Glomerular visceral epithelial cell (primary cell): ENCODE measurements around the gene CHRM4.
"Not testable (repeated sequence)": the region's sequence is repeated elsewhere in the genome, so short reads cannot be mapped to it uniquely, and the experiment has no call there.

Source experiments
- DNase-seq: peaks from one replicate; pipeline ENCODE4 v3.0.0-alpha.2; 2016; ENCODE audit errors: extremely low spot score

Gene CHRM4

DNA sequence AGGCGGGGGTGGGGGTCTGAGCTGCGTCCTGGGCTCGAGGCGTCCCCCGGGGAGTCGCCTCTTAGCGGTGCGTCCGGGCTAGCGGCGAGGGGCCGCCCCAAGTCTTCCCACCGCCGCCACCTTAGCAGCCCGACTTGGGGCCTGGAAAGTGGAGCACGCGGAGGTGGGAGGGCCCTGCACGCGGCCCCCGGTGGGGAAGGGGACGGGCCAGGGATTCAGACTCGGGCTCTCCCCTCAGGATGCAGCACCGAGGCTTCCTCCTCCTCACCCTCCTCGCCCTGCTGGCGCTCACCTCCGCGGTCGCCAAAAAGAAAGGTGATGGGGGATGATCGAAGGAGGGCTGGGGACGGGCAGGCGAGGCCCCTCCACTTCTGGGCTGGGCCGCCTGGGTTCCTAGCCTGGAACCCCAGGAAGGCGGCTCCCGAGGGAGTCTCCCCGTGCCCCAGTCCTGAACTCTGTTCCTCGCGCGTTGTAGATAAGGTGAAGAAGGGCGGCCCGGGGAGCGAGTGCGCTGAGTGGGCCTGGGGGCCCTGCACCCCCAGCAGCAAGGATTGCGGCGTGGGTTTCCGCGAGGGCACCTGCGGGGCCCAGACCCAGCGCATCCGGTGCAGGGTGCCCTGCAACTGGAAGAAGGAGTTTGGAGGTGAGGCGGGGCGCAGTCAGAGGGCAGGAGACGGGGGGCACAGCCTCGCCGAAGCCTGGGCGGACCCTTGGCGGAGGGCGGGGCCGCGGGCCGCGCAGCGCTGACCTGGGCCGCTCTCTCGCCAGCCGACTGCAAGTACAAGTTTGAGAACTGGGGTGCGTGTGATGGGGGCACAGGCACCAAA lies 9.5 kb downstream of the CHRM4 start:
- DNase-seq, result no peak

DNA sequence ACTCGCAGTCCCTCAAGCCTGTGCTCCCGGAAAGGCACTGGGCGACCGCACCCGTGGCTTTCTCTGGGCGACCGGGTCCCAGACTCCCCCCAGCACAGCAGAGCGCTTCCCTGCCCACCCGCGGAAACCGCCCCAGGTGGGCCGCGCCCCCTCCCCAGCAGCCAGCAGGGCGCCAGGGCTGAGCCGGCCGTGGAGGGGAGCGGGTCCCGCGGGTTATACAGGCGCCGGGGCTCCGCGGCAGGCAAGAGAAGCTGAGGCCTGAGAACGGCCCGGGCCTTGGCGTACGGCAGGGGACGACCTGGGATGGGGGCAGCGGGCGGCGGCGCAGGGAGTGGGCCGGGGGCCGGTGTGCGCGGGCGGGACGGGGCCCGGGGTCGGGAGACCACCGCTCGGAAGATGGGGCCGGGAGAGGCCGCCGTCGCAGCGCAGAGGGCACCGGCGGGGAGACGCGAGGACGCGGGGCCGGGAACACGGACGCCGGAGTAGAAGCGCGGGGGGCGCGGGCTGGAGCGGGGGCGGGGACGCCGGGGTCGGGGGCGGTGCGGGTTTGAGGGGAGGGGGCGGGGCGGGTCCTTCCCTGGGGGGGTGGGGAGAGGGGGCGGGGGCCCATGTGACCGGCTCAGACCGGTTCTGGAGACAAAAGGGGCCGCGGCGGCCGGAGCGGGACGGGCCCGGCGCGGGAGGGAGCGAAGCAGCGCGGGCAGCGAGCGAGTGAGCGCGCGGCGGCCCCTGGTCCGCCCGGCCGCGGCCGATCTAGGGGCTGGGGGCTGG lies 10.3 kb downstream of the CHRM4 start, which contains the start of gene MDK:
Gene MDK (plus strand): TSS at position 622 of the 771 bp plus-strand sequence. CDS start 389 bp downstream, outside the sequence.
- no peak for DNase-seq

DNA sequence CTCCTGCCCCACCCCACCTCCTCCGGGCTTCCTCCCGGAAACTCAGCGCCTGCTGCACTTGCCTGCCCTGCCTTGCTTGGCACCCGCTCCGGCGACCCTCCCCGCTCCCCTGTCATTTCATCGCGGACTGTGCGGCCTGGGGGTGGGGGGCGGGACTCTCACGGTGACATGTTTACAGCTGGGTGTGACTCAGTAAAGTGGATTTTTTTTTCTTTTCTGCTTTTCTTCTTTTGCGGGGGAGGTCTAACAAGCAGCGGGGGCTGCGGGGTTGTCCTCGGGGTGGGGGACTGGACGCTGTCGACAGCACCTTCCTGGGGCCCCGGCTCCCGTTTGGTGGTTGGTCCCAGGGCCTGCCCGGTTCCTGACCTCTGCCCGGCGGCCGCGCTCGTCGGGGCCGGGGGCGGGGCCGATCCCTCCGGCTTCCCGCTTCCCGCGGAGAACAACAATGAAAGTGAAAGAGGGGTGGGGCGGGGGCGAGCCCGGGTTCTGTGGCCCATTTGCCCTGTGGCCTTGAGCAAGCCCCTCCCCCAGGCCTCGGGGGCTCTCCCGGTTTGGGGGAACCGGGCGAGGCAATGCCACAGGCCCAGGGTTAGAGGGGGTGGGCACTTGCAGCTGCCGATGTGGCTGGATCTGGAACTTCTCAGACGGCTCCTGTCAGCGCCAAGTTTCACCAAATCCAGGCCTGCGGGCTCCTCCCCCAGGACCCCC lies 11.1 kb downstream of the CHRM4 start:
- no peak for DNase-seq

DNA sequence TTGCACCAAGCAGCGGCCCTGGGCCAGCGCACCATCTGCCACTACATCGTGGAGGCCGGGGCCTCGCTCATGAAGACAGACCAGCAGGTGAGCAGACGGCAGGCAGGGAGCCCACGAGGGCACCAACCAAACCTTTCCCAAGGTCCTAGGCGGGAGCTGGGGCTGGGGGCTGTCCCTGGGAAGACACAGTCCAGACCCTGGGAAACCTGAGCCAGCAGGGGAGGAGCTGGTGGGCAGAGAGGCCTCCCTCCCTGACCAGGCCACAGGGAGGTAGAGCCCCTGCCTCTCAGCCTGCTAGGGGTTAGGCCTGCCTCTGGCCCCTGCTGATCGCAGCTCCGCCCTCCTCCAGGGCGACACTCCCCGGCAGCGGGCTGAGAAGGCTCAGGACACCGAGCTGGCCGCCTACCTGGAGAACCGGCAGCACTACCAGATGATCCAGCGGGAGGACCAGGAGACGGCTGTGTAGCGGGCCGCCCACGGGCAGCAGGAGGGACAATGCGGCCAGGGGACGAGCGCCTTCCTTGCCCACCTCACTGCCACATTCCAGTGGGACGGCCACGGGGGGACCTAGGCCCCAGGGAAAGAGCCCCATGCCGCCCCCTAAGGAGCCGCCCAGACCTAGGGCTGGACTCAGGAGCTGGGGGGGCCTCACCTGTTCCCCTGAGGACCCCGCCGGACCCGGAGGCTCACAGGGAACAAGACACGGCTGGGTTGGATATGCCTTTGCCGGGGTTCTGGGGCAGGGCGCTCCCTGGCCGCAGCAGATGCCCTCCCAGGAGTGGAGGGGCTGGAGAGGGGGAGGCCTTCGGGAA lies 11.9 kb downstream of the CHRM4 start:
- not testable (repeated sequence) for DNase-seq

DNA sequence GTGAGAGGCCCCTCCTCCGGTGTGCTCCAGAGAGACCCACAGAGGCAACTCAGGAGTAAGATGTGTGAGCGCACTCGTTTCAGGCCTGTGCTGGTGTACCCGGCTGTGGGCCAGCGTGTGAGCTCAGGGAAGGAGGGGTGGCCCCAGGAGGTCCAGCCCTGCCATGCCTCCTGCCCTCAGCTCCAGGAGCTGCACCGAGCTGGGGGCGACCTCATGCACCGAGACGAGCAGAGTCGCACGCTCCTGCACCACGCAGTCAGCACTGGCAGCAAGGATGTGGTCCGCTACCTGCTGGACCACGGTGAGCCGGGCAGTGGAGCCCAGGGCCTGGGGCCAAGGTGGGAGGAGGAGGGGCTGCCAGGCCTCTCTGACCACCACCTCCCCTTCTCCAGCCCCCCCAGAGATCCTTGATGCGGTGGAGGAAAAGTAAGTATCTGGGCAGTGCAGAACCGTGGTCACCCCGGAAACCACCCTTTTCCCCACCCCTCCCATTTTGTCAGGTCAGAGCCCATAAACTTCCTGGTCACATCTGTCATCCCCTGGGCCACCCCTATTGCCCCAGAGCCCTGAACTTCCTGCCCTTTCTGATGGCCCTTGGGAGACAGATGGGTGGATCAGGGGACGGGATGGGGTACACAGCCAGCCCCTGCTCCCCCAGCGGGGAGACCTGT lies 12.6 kb downstream of the CHRM4 start:
- DNase-seq, result peak; percentile 22

DNA sequence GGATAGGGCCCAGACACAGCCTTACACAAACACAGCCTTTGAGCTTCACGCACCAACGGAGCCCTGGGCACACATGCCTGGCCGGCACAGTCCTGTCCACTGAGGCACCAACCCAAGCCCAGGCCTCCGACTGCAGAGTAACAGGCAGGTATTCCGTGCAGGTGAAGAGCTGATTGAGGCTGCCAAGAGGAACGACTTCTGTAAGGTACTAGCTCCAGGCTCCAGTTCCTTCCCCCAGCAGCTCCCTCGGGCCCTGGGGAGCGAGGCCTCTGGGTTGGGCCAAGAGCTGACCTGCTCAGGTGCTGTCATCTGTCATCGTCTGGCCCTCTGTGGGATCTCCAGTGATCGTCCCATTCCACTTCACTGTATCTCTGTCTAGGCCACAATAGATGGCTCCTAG lies 13.3 kb downstream of the CHRM4 start:
- DNase-seq, result no peak

DNA sequence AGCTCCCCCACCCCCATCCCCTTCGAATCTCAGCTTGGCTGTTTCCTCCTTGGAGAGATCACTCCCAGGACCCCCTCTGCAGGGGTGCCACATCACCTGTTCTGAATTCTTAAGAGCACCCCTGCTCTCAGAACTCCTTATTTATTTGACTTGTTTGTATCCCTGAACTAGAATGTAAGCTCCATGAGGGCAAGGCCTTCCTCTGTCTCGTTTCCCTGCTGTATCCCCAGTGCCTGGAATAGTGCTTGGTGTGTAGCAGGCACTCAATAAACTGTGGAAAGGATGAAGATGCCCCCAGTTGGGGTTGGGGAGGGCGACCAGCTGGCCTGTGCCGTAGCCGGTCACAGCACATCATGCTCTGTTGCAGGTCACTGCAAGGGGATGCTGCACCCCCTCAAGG lies 13.7 kb downstream of the CHRM4 start:
- DNase-seq, result no peak

DNA sequence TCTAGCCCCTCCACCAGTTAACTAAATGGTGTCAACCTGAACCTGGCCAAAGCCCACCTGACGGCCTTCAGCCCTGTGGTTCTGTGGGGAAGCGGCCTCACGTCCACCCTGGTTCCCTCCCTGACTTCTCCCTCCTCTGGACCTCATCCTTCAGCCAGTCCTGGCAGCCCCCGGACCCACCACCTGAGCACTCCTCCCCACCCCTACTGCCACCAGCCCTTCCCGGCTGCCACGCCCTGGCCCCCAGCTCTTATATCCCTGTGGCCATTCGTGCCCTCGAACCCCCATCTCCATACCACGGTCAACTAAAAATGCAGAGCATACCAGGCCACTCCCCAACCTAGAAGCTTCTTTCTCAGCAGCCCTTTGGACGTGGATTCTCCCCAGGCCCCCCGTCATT lies 14.3 kb downstream of the CHRM4 start:
- DNase-seq, result no peak

DNA sequence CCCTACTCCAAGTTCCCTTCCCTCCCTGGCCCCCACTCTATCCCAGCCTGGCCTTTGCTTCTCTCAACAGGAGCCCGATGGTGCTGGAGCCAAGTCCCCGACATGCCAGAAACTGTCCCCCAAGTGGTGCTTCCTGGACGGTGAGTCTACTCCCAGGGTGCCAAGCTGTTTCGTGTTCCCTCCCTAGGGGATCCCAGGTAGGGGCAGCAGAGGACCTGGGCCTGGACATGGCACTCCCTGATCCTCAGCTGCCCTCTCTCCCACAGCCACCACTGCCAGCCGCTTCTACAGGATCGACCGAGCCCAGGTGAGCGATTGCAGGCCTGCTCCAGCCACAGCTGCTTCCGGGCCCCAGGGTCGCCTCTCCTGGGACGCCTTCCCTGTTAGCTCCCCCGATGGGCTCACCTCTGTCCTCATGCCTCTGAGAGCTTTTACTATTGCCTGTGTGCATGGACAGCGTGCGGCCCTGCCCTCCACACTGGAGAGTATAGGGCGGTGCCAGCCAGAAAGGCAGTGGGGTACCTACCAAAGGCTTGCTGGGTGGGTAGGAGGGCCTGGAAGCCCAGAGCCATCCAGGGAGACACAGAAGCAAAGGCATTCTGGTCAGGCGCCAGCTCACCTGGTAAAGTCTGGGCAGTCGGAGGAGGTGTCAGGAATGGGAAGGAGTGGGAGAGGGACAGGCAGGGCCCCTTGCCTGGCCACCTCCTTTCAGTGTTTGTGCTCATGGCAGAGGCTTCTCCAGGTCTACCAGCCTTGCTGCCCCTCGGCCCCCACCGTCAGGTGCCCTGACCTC lies 15.1 kb downstream of the CHRM4 start:
- DNase-seq, result no peak

DNA sequence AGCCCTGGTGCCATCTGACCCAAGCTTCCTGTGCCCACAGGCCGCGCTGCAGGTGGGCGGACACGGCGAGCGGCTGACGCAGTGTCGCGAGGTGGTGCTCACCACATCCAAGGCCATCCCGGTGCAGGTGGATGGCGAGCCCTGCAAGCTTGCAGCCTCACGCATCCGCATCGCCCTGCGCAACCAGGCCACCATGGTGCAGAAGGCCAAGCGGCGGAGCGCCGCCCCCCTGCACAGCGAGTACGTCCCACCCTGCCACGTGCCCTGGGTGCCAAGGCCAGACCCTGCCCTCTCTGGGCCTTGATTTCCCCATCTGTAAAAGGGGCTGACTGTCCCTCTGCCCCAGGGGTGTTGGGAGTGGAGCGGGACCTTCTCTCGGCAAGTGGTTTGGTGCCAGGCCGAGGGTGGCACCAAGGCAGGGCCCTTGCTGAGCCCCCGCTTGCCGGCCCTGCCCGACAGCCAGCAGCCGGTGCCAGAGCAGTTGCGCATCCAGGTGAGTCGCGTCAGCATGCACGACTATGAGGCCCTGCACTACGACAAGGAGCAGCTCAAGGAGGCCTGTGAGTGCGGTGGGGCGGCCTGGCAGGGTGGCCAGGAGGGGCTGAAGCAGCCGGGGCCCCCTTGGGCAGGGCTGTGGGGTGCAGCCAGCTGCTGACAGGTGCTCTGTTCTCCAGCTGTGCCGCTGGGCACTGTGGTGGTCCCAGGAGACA lies 16.0 kb downstream of the CHRM4 start:
- no peak for DNase-seq

DNA sequence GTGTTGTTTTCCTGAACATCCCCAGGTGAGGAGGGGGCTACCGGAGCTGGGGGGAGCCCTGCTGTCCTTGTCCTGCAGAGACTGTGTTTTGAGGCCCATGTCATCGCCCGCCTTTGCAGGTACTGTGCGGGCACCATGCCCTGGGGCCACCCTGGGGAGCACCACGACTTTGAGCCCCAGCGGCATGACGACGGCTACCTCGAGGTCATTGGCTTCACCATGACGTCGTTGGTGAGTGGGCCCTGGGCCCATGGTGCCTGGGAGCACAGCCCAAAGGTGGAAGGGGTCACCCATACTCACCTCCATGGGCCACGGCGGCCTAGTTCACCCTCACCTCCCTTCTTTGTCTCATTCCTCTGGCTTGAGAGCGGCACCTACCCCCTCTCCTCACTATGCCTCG lies 16.8 kb downstream of the CHRM4 start:
- DNase-seq, result no peak

DNA sequence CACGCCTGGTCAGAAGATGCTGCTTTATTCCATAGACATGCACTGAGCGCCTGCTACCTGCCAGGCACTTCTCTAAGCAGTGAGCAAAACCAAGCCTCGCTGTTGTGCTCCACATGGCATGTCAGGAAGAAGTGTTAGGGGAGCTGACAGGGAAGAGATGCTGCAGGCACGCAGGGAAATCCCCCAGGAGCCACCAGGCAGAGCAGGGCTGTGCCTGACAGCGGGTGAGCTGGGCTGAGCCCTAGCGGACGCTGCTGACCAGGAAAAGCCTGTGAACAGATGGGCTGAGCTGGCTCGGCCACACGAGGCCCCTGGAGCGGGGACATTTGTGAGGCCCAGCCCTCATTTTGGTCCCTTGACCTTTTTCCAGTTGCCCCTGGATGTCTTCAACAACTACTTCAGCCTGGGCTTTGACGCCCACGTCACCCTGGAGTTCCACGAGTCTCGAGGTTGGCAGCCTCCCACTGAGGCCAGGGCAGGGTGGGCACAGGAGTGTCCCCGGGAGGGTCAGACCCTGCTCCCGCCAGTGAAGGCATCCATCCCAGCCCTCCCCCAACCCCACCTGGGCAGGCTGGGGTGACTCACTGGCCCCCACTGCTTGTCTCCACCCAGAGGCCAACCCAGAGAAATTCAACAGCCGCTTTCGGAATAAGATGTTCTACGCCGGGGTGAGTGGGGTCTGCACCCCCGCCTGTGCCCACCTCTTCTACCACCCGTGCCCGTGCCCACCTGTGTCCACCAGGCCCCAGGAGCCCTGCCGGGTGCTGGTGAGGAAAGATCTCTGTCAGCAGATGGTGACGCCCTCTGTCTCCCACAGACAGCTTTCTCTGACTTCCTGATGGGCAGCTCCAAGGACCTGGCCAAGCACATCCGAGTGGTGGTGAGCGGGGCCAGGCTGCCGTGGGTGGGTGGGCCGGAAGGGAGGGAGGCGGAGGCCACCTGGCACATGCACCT lies 17.5 kb downstream of the CHRM4 start:
- no peak for DNase-seq

DNA sequence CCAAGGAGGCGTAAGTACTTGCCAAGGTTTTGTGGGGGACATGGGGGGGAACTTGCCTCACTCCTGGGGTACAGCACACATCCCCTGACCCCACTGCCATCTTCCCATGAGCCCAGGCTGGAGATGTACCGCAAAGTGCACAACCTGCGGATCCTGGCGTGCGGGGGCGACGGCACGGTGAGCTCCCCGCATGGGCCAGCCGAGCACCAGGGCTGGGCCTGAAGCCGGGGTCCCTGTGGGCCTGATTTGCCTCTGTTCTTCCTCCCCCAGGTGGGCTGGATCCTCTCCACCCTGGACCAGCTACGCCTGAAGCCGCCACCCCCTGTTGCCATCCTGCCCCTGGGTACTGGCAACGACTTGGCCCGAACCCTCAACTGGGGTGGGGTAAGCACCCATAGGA lies 19.1 kb downstream of the CHRM4 start:
- not testable (repeated sequence) for DNase-seq

DNA sequence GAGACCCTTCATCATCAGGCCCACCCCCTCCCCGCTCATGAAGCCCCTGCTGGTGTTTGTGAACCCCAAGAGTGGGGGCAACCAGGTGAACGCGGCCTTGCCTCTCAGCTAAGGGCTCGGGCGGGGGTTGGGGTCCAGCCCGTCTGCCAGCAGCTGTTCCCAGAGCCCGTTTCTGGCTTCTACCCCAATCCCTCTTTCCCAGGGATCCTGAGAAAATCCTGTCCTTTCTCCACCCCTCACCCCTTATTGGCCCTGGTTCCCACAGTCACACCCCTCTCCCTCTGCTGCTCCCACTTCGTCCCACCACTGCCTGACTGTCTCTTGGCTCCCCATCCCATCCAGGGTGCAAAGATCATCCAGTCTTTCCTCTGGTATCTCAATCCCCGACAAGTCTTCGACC lies 19.5 kb downstream of the CHRM4 start:
- DNase-seq, result no peak

DNA sequence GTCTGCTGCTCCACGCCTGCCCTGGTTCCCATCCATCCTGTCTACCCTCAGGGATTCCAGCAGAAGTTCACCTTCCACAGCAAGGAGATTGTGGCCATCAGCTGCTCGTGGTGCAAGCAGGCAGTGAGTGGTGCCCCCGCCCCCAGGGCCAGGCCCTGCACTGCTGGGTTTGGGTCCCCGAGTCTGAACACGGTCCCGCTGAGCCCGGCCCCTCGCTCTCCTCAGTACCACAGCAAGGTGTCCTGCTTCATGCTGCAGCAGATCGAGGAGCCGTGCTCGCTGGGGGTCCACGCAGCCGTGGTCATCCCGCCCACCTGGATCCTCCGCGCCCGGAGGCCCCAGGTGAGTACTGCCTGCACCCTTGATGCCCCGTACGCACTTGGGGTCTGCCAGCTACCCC lies 20.3 kb downstream of the CHRM4 start:
- not testable (repeated sequence) for DNase-seq

DNA sequence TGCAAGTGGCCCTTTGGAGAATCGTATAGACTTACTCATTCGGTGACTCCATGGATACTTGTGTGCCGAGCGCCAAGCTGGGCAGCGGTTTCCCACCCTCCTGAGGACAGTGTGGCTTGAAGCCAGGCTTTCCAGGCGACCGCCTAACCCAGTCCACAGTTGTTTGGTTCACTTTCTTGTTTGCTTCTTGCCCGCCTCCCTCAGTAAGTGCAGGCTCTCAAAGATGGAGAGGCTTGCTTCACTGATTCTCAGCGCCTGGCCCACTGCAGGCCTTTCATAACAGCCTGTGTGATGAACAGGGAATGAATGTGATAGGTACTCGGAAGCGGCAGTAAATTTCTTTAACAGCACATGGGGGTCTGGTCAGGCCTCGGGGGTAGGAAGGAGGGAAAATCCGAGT lies 21.3 kb downstream of the CHRM4 start:
- DNase-seq, result no peak

DNA sequence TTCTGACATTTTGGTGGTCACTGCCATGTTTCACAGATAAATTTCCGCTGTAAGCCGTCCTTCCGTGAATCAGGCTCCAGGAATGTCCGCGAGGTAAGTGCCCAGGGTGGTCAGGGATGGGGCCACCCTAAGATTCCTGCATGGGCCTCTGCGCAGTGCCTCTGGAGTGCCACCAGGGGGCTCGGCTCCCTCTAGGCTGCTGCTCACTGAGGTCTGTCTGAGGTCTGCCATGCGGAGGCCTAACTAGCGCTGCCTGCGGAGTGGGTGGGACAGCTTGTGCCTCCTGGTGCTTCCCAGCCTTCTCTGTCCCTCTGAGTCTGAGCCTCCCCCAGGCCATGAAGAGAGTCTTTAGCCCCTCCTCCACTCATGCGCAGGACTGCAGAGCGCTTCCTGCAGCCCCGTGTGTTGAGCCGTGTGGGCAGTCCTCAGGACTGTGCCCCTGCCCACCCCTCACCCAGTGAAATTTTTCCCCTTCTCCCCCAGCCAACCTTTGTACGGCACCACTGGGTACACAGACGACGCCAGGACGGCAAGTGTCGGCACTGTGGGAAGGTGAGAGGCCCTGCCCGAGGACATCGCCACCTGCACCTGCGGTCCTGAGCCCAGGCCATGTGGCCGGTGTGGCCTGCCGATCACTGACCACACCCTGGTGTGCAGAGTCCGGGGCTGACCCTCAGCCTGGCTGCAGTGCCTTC lies 22.0 kb downstream of the CHRM4 start:
- DNase-seq, result peak; percentile 90

DNA sequence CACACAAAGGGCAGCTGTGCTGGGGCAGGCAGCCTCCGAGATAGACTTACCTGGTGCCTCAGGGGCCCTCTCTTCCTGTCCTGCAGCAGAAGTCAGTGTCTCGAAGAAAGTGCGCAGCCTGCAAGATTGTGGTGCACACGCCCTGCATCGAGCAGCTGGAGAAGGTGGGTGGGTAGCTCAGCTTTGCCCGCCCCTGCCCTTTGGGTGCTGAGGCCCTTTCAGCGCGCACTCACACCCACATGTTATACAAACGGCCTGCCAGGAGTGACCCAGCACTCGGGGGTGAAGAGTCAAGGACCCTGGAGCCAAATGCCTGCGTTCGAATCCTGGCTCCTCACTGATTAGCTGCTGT lies 23.7 kb downstream of the CHRM4 start:
- no peak for DNase-seq
